Measurements from ENCODE around the gene LGR6.

GRCh38 chr1:202153284-202153683 is 40.3 kb upstream of the LGR6 start:
- TF ChIP-seq, protein P1, sequence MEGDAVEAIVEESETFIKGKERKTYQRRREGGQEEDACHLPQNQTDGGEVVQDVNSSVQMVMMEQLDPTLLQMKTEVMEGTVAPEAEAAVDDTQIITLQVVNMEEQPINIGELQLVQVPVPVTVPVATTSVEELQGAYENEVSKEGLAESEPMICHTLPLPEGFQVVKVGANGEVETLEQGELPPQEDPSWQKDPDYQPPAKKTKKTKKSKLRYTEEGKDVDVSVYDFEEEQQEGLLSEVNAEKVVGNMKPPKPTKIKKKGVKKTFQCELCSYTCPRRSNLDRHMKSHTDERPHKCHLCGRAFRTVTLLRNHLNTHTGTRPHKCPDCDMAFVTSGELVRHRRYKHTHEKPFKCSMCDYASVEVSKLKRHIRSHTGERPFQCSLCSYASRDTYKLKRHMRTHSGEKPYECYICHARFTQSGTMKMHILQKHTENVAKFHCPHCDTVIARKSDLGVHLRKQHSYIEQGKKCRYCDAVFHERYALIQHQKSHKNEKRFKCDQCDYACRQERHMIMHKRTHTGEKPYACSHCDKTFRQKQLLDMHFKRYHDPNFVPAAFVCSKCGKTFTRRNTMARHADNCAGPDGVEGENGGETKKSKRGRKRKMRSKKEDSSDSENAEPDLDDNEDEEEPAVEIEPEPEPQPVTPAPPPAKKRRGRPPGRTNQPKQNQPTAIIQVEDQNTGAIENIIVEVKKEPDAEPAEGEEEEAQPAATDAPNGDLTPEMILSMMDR (IDR thresholded peaks at IDR 0.05; ENCODE audit: low read depth, low read length): no peak
- no peak for TF ChIP-seq EZH2phosphoT487 (IDR thresholded peaks at IDR 0.05; ENCODE audit: low read depth)
